H1 (cell line): ENCODE measurements around the gene DGKI. TPM values are rescaled to one million over a fixed set of nuclear protein-coding genes. Genes with fewer than 3 reads are reported as not detected.
A peak's percentile ranks its signal among the peaks of the same experiment; 100 is the strongest.

Source experiments
- CTCF ChIA-PET: fragments of 300-600 bp; sonication (Branson Sonifier 250); formaldehyde crosslinking; loops from one replicate; lab custom pipeline; 2021; ENCODE audit not compliant: partially characterized antibody; lab: Charles Lee
- POLR2A ChIA-PET: fragments of 300-600 bp; sonication (Branson Sonifier 250); formaldehyde crosslinking; loops from one replicate; lab custom pipeline; 2021; ENCODE audit warnings: inconsistent platforms; ENCODE audit not compliant: partially characterized antibody; lab: Charles Lee
- DNase-seq, 2 experiments: peaks; one replicate each; pipeline versions ENCODE4 v3.0.0 to v3.0.0-alpha.2; 2010 to 2022; ENCODE audit warnings: low spot score in 2 of 2, low read depth in 1 of 2, mixed read lengths in 1 of 2
- FAIRE-seq: peaks from 2 replicates; lab custom pipeline; 2011; peaks lifted over from hg19 to GRCh38; lab: Jason Lieb, UNC
- H2AFZ ChIP-seq: 2 replicates; pipeline ENCODE4 v1.8.1; 2012; ENCODE audit warnings: low read length, inconsistent platforms
- H2AK5ac ChIP-seq: 2 replicates; pipeline ENCODE4 v1.6.1; 2013; ENCODE audit warnings: low read depth, low read length
- H2BK120ac ChIP-seq: replicated peaks from 2 replicates; pipeline ENCODE3; 2013; ENCODE audit warnings: low read depth, low read length, inconsistent platforms
- H2BK12ac ChIP-seq: 2 replicates; pipeline ENCODE4 v1.6.1; 2013; ENCODE audit warnings: low read depth, low read length
- H2BK15ac ChIP-seq: 2 replicates; pipeline ENCODE4 v1.6.1; 2013; ENCODE audit warnings: low read length
- H2BK20ac ChIP-seq: 2 replicates; pipeline ENCODE4 v1.6.1; 2013; ENCODE audit warnings: low read length
- H2BK5ac ChIP-seq: 2 replicates; pipeline ENCODE4 v1.6.1; 2013; ENCODE audit warnings: low read depth, low read length
- H3K14ac ChIP-seq: 2 replicates; pipeline ENCODE4 v1.6.1; 2013; ENCODE audit warnings: inconsistent platforms; ENCODE audit not compliant: insufficient read length
- H3K18ac ChIP-seq: 2 replicates; pipeline ENCODE4 v1.6.1; 2013; ENCODE audit warnings: low read length; ENCODE audit errors: extremely low read depth
- H3K23ac ChIP-seq: 2 replicates; pipeline ENCODE4 v1.6.1; 2013; ENCODE audit warnings: inconsistent platforms; ENCODE audit not compliant: insufficient read length
- H3K23me2 ChIP-seq: 2 replicates; pipeline ENCODE4 v1.6.1; 2013; ENCODE audit warnings: low read depth, low read length
- H3K27ac ChIP-seq: 2 replicates; pipeline ENCODE4 v1.6.1; 2011; ENCODE audit warnings: low read depth, low read length, inconsistent platforms
- H3K27me3 ChIP-seq, 4 experiments: replicated peaks in 1 of 4; 1 replicate in 1 of 4; 2 replicates in 3 of 4; pipeline versions ENCODE4 v1.6.1 to v1.8.1; 2011 to 2013; ENCODE audit warnings: low read length in 3 of 4, mild to moderate bottlenecking in 3 of 4, inconsistent platforms in 2 of 4, mixed read lengths in 2 of 4, moderate library complexity in 1 of 4; ENCODE audit not compliant: control insufficient read depth in 3 of 4, insufficient read depth in 3 of 4; ENCODE audit errors: extremely low read depth in 1 of 4
- H3K36me3 ChIP-seq, 4 experiments: 2 replicates each; pipeline versions ENCODE4 v1.6.1 to v1.8.1; 2011 to 2013; ENCODE audit warnings: mild to moderate bottlenecking in 4 of 4, low read length in 3 of 4, moderate library complexity in 2 of 4, control low read depth in 1 of 4, inconsistent platforms in 1 of 4; ENCODE audit not compliant: insufficient read depth in 4 of 4, control insufficient read depth in 2 of 4
- H3K4ac ChIP-seq: replicated peaks from 2 replicates; pipeline ENCODE3; 2013; ENCODE audit warnings: low read length, low read depth, mixed read lengths, inconsistent platforms; ENCODE audit not compliant: insufficient read length
- H3K4me1 ChIP-seq, 4 experiments: replicated peaks in 1 of 4; 1 replicate in 1 of 4; 2 replicates in 3 of 4; pipeline versions ENCODE4 v1.6.1 to v1.8.1; 2011 to 2013; ENCODE audit warnings: low read length in 3 of 4, inconsistent platforms in 2 of 4, mixed read lengths in 1 of 4; ENCODE audit not compliant: insufficient read depth in 4 of 4, control insufficient read depth in 3 of 4
- H3K4me2 ChIP-seq, 2 experiments: 2 replicates each; pipeline versions ENCODE4 v1.6.1 to v1.8.1; 2011 to 2013; ENCODE audit warnings: low read depth in 2 of 2, low read length in 2 of 2, control low read depth in 1 of 2, inconsistent platforms in 1 of 2, mild to moderate bottlenecking in 1 of 2; ENCODE audit not compliant: insufficient read depth in 1 of 2
- H3K4me3 ChIP-seq, 4 experiments: fragments of 200-600, 300-600 bp in 1 of 4; sonication (generic), shearing (Covaris generic), sonication (Bioruptor Twin) in 1 of 4; 2 replicates each; pipeline versions ENCODE4 v1.5.1 to v1.8.1; 2011 to 2016; ENCODE audit warnings: low read length in 4 of 4, low read depth in 3 of 4, control low read depth in 2 of 4, inconsistent platforms in 2 of 4, mild to moderate bottlenecking in 2 of 4, mixed read lengths in 1 of 4, moderate library complexity in 1 of 4; ENCODE audit not compliant: insufficient read depth in 2 of 4; ENCODE audit errors: extremely low read depth in 1 of 4
- H3K56ac ChIP-seq: replicated peaks from 2 replicates; pipeline ENCODE3; 2013; ENCODE audit warnings: low read depth, mild to moderate bottlenecking, mixed read lengths, low read length, inconsistent platforms; ENCODE audit not compliant: insufficient read length
- H3K79me1 ChIP-seq: 2 replicates; pipeline ENCODE4 v1.6.1; 2013; ENCODE audit warnings: low read depth, low read length, control low read depth
- H3K79me2 ChIP-seq, 2 experiments: 2 replicates each; pipeline versions ENCODE4 v1.6.1 to v1.8.1; 2012 to 2013; ENCODE audit warnings: low read length in 2 of 2, mild to moderate bottlenecking in 2 of 2, inconsistent platforms in 1 of 2; ENCODE audit not compliant: insufficient read depth in 2 of 2, control insufficient read depth in 1 of 2
- H3K9ac ChIP-seq, 4 experiments: replicated peaks in 1 of 4; 1 replicate in 1 of 4; 2 replicates in 3 of 4; pipeline versions ENCODE4 v1.6.1 to v1.8.1; 2011 to 2013; ENCODE audit warnings: low read depth in 3 of 4, low read length in 3 of 4, control low read depth in 2 of 4, mild to moderate bottlenecking in 2 of 4, moderate library complexity in 2 of 4, inconsistent platforms in 1 of 4; ENCODE audit errors: extremely low read depth in 1 of 4
- H3K9me3 ChIP-seq, 2 experiments: 2 replicates each; pipeline versions ENCODE4 v1.6.1 to v1.8.1; 2012 to 2013; ENCODE audit warnings: mild to moderate bottlenecking in 2 of 2, moderate library complexity in 2 of 2, control low read depth in 1 of 2, inconsistent platforms in 1 of 2, low read depth in 1 of 2, low read length in 1 of 2, mixed read lengths in 1 of 2; ENCODE audit not compliant: insufficient read depth in 2 of 2
- H4K20me1 ChIP-seq, 2 experiments: replicated peaks in 1 of 2; 2 replicates each; pipeline versions ENCODE3 to v1.8.1; 2011 to 2013; ENCODE audit warnings: inconsistent platforms in 2 of 2, low read length in 2 of 2, mild to moderate bottlenecking in 1 of 2; ENCODE audit not compliant: insufficient read depth in 2 of 2, control insufficient read depth in 1 of 2
- H4K5ac ChIP-seq: 2 replicates; pipeline ENCODE4 v1.6.1; 2013; ENCODE audit warnings: low read length, low read depth, mixed read lengths, inconsistent platforms; ENCODE audit not compliant: insufficient read length
- H4K8ac ChIP-seq: 2 replicates; pipeline ENCODE4 v1.8.0; 2013; ENCODE audit warnings: mild to moderate bottlenecking, moderate library complexity, low read length, inconsistent platforms; ENCODE audit not compliant: insufficient read depth; ENCODE audit errors: extremely low read depth
- H4K91ac ChIP-seq: replicated peaks from 2 replicates; pipeline ENCODE3; 2013; ENCODE audit warnings: low read length, mixed read lengths, inconsistent platforms; ENCODE audit not compliant: insufficient read length
- KDM4A ChIP-seq: IDR thresholded peaks from one replicate; pipeline ENCODE4 v1.7.1; 2012; ENCODE audit warnings: low read depth, mild to moderate bottlenecking, moderate library complexity, low read length, inconsistent platforms; ENCODE audit not compliant: severe bottlenecking
- MAFK ChIP-seq: IDR thresholded peaks from 2 replicates; pipeline ENCODE4 v1.6.1; 2012; ENCODE audit warnings: low read depth, mild to moderate bottlenecking, improper control_type of control experiment, low read length
- WGBS, 2 experiments: shearing (Covaris generic) in 1 of 2; methylation state at CpG; one replicate each; pipeline versions ENCODE4 v1.1.6 to v1.1.7; 2013 to 2015; ENCODE audit warnings: low lambda C conversion rate in 2 of 2, mixed read lengths in 2 of 2, inconsistent platforms in 1 of 2, low coverage in 1 of 2, missing lambda C conversion rate in 1 of 2; ENCODE audit not compliant: insufficient replicate concordance in 2 of 2, insufficient coverage in 1 of 2, insufficient read length in 1 of 2; ENCODE audit errors: extremely low coverage in 1 of 2, missing lambda C conversion rate in 1 of 2; 5-methylcytosine and 5-hydroxymethylcytosine counted together
- polyA plus RNA-seq, 7 experiments: library from polyadenylated mRNA; depleted of rRNA in 3 of 7; stranded (reverse) in 5 of 7; unstranded in 2 of 7; fragments of >200 nt in 5 of 7; fragments of 200-250 nt in 2 of 7; gene quantifications; 1 replicate in 5 of 7; 2 replicates in 1 of 7; 4 replicates in 1 of 7; pipeline versions ENCODE4 v1.2.1 to v1.2.3, GENCODE V29; 2011 to 2013; ENCODE audit warnings: missing spikeins in 2 of 7, mixed read lengths in 2 of 7
- total RNA-seq: library from RNA; stranded (reverse); fragmentation: NEBNext Ultra II Directional; extraction: Animal tissue kit (Norgen Biotek cat#: 25700); gene quantifications from 2 replicates; pipeline ENCODE4 v1.2.1, GENCODE V29; 2021

DGKI gene
- total and polyA plus RNA-seq, 2 of the 8 experiments (the other 6 are each of a cell fraction or from before 2014, with no cell fraction given), result 0.20 to 0.71 TPM

- DNase-seq (no peak), FAIRE-seq (no peak)
- no peak overlapping the region for H3K9ac ChIP-seq
- no peak overlapping the region for H2AFZ ChIP-seq
- no peak overlapping the region for H2BK15ac ChIP-seq
- H4K5ac ChIP-seq, result no peak overlapping the region
- no peak overlapping the region for H2BK20ac ChIP-seq
- no peaks in the 10 kb centered on the region; the same call in 1 of the 2 replicates for H3K23me2 ChIP-seq
- peaks cover 0 to 4% (median 0%) of the 10 kb centered on the region in 4 experiments; a peak in 2 of 7 replicates for H3K4me1 ChIP-seq
- no peak overlapping the region for H3K27ac ChIP-seq
- no peak overlapping the region for H3K23ac ChIP-seq
- H2AK5ac ChIP-seq, result no peak overlapping the region
- H4K8ac ChIP-seq, result no peak overlapping the region
- H3K14ac ChIP-seq, result no peak overlapping the region
- 92% methylated on average over 3 of the region's 3 CpGs; no CpG with 5 or more reads in 1 of the 2 experiments for WGBS, 2 experiments
- H3K36me3 ChIP-seq, result peaks cover 0 to 10% (median 0%) of the 10 kb centered on the region in 4 experiments; a peak in 3 of 8 replicates
- TF ChIP-seq MAFK (peak; percentile 28; the same call in 1 of the 2 replicates), KDM4A (no peak)
- no peak overlapping the region for H3K4ac ChIP-seq
- no peaks in the 10 kb centered on the region for H3K9me3 ChIP-seq
- H2BK5ac ChIP-seq, result no peak overlapping the region
- POLR2A ChIA-PET, result no interaction called here
- no peak overlapping the region for H3K4me2 ChIP-seq
- no peak overlapping the region for H2BK12ac ChIP-seq
- H3K79me2 ChIP-seq, result no peaks in the 10 kb centered on the region
- no peaks in the 10 kb centered on the region for H3K27me3 ChIP-seq
- no peak overlapping the region for H3K56ac ChIP-seq
- CTCF ChIA-PET, result interaction anchor here (0.7 to 1.3 kb wide), 3 partner anchors 51 to 213 kb away, joined by 3 to 4 read pairs (median 3); no protein-coding TSS in a partner anchor
- no peak overlapping the region for H3K4me3 ChIP-seq
- no peaks in the 10 kb centered on the region for H3K79me1 ChIP-seq
- H3K18ac ChIP-seq, result no peak overlapping the region
- H4K91ac ChIP-seq, result no peak overlapping the region
- H2BK120ac ChIP-seq, result no peak overlapping the region
- H4K20me1 ChIP-seq, result no peaks in the 10 kb centered on the region
Measured at GRCh38 chr7:137869260-137869659, 22.5 kb upstream of the DGKI start.
